Body of pancreas (tissue), 4 donors: ENCODE measurements around the gene ACTN4. TPM values are rescaled to one million over a fixed set of nuclear protein-coding genes. Genes with fewer than 3 reads are reported as not detected.

Experiments
- ATAC-seq: fragments of 150-250 bp; one replicate; pipeline ENCODE4 v1.9.1; 2016
- DNase-seq, 4 donors: peaks; one replicate each; pipeline ENCODE4 v3.0.0-alpha.2; 2019
- H3K27ac ChIP-seq, 4 donors: fragments of 200-600 bp; sonication (generic); 1 replicate in 3 of 4; 2 replicates in 1 of 4; pipeline versions ENCODE4 v1.5.1 to v1.6.1; 2016 to 2019; ENCODE audit warnings: mild to moderate bottlenecking in 1 of 4, mixed read lengths in 1 of 4, moderate library complexity in 1 of 4
- H3K27me3 ChIP-seq, 2 donors: fragments of 200-600 bp; sonication (generic); one replicate each; pipeline ENCODE4 v1.6.0; 2016; ENCODE audit warnings: mild to moderate bottlenecking in 1 of 2
- H3K36me3 ChIP-seq, 2 donors: fragments of 200-600 bp; sonication (generic); replicated peaks in 1 of 2; 2 replicates each; pipeline ENCODE4 v1.5.1; 2016; ENCODE audit warnings: low read depth in 2 of 2; ENCODE audit not compliant: insufficient read depth in 1 of 2
- H3K4me1 ChIP-seq: fragments of 200-600 bp; sonication (generic); one replicate; pipeline ENCODE4 v1.6.0; 2016
- H3K4me3 ChIP-seq, 2 donors: fragments of 200-600 bp; sonication (generic); 1 replicate in 1 of 2; 2 replicates in 1 of 2; pipeline ENCODE4 v1.5.1; 2016 to 2019
- H3K9me3 ChIP-seq, 3 donors: fragments of 200-600 bp; sonication (generic); 1 replicate in 2 of 3; 2 replicates in 1 of 3; pipeline ENCODE4 v1.5.1; 2016
- CTCF ChIP-seq, 7 experiments: fragments of 450-650 bp in 4 of 7; fragments of 200-600 bp in 3 of 7; sonication (generic) in 3 of 7; IDR thresholded peaks; one replicate each; pipeline ENCODE4 v1.5.1; 2016 to 2019; ENCODE audit warnings: antibody characterized with exemption in 7 of 7
- POLR2A ChIP-seq, 3 donors: fragments of 450-650 bp; IDR thresholded peaks; one replicate each; pipeline ENCODE4 v1.6.1; 2016; ENCODE audit warnings: antibody characterized with exemption in 3 of 3, mild to moderate bottlenecking in 2 of 3
- WGBS, 2 donors: methylation state at CpG; one replicate each; pipeline ENCODE4 v1.1.5; 2017; 5-methylcytosine and 5-hydroxymethylcytosine counted together
- intact Hi-C: fragments of 100-400 bp; cut with DNase I; formaldehyde crosslinking; loops from one replicate; pipeline ENCODE4 v1.15.1; 2023
- total RNA-seq, 2 donors: library from RNA; depleted of rRNA; stranded (reverse); fragments of >200 nt; gene quantifications; one replicate each; pipeline ENCODE4 v1.1.0, GENCODE V29; 2016

Gene ACTN4
- total RNA-seq, 2 donors from 2014 or later = 143 to 148 TPM

- H3K27ac ChIP-seq = peak overlapping the region in 3 of 4 donors; percentile 0 to 49 (median 40)
- TF ChIP-seq POLR2A (IDR thresholded peaks at IDR 0.05) (no peak), CTCF (IDR thresholded peaks at IDR 0.05) (no peak)
- H3K4me3 ChIP-seq = no peak overlapping the region
- H3K36me3 ChIP-seq = peaks cover 24 to 41% of the 10 kb centered on the region in 2 donors
- 48 to 63% methylated on average over 6 to 10 of the region's 10 CpGs for WGBS, 2 donors
- ATAC-seq (peak; percentile 61), DNase-seq (peak; percentile 61 to 84 (median 78))
- intact Hi-C loops = no loop called here
- no peaks in the 10 kb centered on the region for H3K27me3 ChIP-seq
- H3K9me3 ChIP-seq = no peaks in the 10 kb centered on the region
- peaks cover 46% of the 10 kb centered on the region for H3K4me1 ChIP-seq
Measured at GRCh38 chr19:38707512-38708114, 60.2 kb downstream of the ACTN4 start.

- no peaks in the 10 kb centered on the region for H3K9me3 ChIP-seq
- intact Hi-C loops = no loop called here
- no peak for DNase-seq
- H3K4me3 ChIP-seq = no peak overlapping the region
- peak overlapping the region in 3 of 4 donors; percentile 0 to 49 (median 40) for H3K27ac ChIP-seq
- no peaks in the 10 kb centered on the region for H3K27me3 ChIP-seq
- TF ChIP-seq CTCF (IDR thresholded peaks at IDR 0.05) = no peak
- no peak for TF ChIP-seq POLR2A (IDR thresholded peaks at IDR 0.05)
- H3K36me3 ChIP-seq = peaks cover 24 to 39% of the 10 kb centered on the region in 2 donors
- peaks cover 53% of the 10 kb centered on the region for H3K4me1 ChIP-seq
- no peak for ATAC-seq
- WGBS, 2 donors = 85 to 86% methylated on average over 9 to 10 of the region's 10 CpGs
Measured at GRCh38 chr19:38708413-38709024, 61.1 kb downstream of the ACTN4 start.

- intact Hi-C loops = no loop called here
- H3K36me3 ChIP-seq = peaks cover 24 to 35% of the 10 kb centered on the region in 2 donors
Measured at GRCh38 chr19:38709119-38709518, 61.7 kb downstream of the ACTN4 start.

GRCh38 chr19:38709671-38710415 is 62.4 kb downstream of the ACTN4 start:
- DNase-seq = no peak
- H3K36me3 ChIP-seq = peaks cover 20 to 31% of the 10 kb centered on the region in 2 donors
- no peak overlapping the region for H3K4me3 ChIP-seq
- TF ChIP-seq POLR2A (IDR thresholded peaks at IDR 0.05) (no peak), CTCF (IDR thresholded peaks at IDR 0.05) (no peak)
- 74 to 76% methylated on average over 23 to 27 of the region's 27 CpGs for WGBS, 2 donors
- H3K27ac ChIP-seq = peak overlapping the region in 2 of 4 donors; percentile 49 to 67
- H3K9me3 ChIP-seq = no peaks in the 10 kb centered on the region
- ATAC-seq = no peak
- intact Hi-C loops = no loop called here
- no peaks in the 10 kb centered on the region for H3K27me3 ChIP-seq
- H3K4me1 ChIP-seq = peaks cover 66% of the 10 kb centered on the region

More at GRCh38 chr19:38709119-38709518, 61.7 kb downstream of the ACTN4 start:
- WGBS, 2 donors = 93% methylated on average over 10 of the region's 10 CpGs
- Histone ChIP-seq H3K27ac (peak overlapping the region in 2 of 4 donors; percentile 49 to 67), H3K4me3 (no peak overlapping the region), H3K27me3 (no peaks in the 10 kb centered on the region), H3K4me1 (peaks cover 59% of the 10 kb centered on the region), H3K9me3 (no peaks in the 10 kb centered on the region)
- ATAC-seq (no peak), DNase-seq (no peak)
- TF ChIP-seq CTCF (IDR thresholded peaks at IDR 0.05) (no peak), POLR2A (IDR thresholded peaks at IDR 0.05) (no peak)
